ENCODE results near the gene PON2. TPM values are rescaled to one million over a fixed set of nuclear protein-coding genes. Genes with fewer than 3 reads are reported as not detected.

The PON2 gene
- total RNA-seq, 1 experiment from 2014 or later: 141 TPM

DNA sequence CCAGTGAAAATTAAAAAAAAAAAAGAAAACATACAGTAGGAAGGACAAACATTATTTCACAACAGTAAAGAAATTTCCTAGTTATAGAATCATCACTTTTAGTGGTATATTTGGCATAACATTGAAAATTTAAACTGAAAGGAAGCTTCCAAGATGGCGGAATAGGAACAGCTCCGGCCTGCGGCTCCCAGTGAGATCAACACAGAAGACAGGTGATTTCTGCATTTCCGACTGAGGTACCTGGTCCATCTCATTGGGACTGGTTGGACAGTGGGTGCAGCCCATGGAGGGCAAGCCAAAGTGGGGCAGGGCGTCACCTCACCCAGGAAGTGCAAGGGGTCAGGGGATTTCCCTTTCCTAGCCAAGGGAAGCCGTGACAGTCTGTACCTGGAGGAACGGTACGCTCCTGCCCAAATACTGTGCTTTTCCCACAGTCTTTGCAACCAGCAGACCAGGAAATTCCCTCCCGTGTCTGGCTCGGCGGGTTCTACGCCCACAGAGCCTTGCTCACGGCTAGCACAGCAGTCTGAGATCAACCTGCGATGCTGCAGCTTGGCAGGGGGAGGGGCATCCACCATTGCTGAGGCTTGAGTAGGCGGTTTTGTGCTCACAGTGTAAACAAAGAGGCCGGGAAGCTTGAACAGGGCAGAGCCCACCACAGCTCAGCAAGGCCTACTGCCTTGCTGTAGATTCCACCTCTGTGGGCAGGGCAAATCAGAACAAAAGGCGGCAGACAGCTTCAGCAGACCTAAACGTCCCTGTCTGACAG lies 58.0 kb downstream of the PON2 start:
- no peak for DNase-seq
- ChIA-PET POLR2A (no interaction called here), CTCF (no interaction called here)
- intact Hi-C loops (cut with micrococcal nuclease; ENCODE audit: unreplicated experiment): no loop called here
- H3K27me3 Mint-ChIP-seq (ENCODE audit: insufficient read depth, unreplicated experiment): no peaks in the 10 kb centered on the region
- Histone ChIP-seq H3K36me3 (ENCODE audit: control insufficient read depth, insufficient read depth, low read length) (no peaks in the 10 kb centered on the region; the same call in 1 of the 2 replicates), H3K4me3 (ENCODE audit: low read depth, low read length) (no peak overlapping the region), H3K27me3 (replicated peaks; ENCODE audit: control insufficient read depth, insufficient read depth, low read length) (no peaks in the 10 kb centered on the region), H3K9me3 (peaks cover 3% of the 10 kb centered on the region; the same call in 1 of the 2 replicates), H3K4me1 (no peaks in the 10 kb centered on the region)
- no peak overlapping the region for H3K4me3 Mint-ChIP-seq (ENCODE audit: unreplicated experiment)
- no TSS peak for BruUV-seq (replicated peaks)
- no peaks in the 10 kb centered on the region for H3K36me3 Mint-ChIP-seq (ENCODE audit: insufficient read depth, unreplicated experiment)
- TF ChIP-seq, protein P1, sequence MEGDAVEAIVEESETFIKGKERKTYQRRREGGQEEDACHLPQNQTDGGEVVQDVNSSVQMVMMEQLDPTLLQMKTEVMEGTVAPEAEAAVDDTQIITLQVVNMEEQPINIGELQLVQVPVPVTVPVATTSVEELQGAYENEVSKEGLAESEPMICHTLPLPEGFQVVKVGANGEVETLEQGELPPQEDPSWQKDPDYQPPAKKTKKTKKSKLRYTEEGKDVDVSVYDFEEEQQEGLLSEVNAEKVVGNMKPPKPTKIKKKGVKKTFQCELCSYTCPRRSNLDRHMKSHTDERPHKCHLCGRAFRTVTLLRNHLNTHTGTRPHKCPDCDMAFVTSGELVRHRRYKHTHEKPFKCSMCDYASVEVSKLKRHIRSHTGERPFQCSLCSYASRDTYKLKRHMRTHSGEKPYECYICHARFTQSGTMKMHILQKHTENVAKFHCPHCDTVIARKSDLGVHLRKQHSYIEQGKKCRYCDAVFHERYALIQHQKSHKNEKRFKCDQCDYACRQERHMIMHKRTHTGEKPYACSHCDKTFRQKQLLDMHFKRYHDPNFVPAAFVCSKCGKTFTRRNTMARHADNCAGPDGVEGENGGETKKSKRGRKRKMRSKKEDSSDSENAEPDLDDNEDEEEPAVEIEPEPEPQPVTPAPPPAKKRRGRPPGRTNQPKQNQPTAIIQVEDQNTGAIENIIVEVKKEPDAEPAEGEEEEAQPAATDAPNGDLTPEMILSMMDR (IDR thresholded peaks at IDR 0.05; ENCODE audit: insufficient read depth in 1 of 2, low read depth in 1 of 2, low read length in 1 of 2, severe bottlenecking in 1 of 2, unreplicated experiment in 1 of 2): no peak
- no peaks in the 10 kb centered on the region for H3K4me1 Mint-ChIP-seq (ENCODE audit: low read depth, unreplicated experiment)
- H3K27ac Mint-ChIP-seq (ENCODE audit: unreplicated experiment): no peak overlapping the region
- H3K9me3 Mint-ChIP-seq (ENCODE audit: unreplicated experiment): peaks cover 9% of the 10 kb centered on the region

DNA sequence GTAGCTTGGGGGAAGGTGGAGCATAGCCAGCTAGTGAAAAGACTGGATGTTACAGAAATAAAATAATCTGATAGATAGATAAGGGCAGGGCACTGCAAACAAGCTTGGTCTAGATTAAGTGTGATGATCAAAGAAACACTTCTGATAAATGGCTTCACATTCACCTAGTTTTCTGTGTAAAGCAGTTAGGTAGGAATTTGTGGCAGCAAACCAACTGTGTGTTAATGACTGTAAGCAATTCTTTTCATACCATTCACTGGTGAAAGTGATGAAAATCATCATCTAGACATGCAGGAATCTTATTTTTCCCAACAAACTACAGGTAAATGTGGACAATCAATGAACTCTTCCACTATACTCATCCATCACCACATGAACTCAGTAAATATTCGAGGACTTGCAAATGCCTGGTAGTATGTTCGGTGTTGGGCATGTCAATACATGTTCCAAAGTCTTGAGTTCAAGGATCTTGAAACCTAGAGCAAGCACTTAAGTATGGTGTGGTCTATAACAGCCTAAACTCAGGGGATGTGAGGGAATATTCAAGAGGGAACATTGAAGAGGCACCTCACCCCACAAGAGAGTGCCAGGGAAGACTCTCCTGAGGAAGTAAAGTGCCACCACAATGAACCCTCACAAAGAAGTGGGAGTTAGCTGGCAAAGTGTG lies 59.1 kb downstream of the PON2 start:
- Histone ChIP-seq H3K27me3 (replicated peaks; ENCODE audit: control insufficient read depth, insufficient read depth, low read length) (no peaks in the 10 kb centered on the region), H3K4me3 (ENCODE audit: low read depth, low read length) (no peak overlapping the region), H3K9me3 (peaks cover 3% of the 10 kb centered on the region; the same call in 1 of the 2 replicates), H3K4me1 (no peaks in the 10 kb centered on the region), H3K36me3 (ENCODE audit: control insufficient read depth, insufficient read depth, low read length) (no peaks in the 10 kb centered on the region; the same call in 1 of the 2 replicates)
- no peak overlapping the region for H3K27ac Mint-ChIP-seq (ENCODE audit: unreplicated experiment)
- DNase-seq: no peak
- H3K36me3 Mint-ChIP-seq (ENCODE audit: insufficient read depth, unreplicated experiment): no peaks in the 10 kb centered on the region
- no TSS peak for BruUV-seq (replicated peaks)
- intact Hi-C loops (cut with micrococcal nuclease; ENCODE audit: unreplicated experiment): no loop called here
- ChIA-PET POLR2A (no interaction called here), CTCF (no interaction called here)
- H3K9me3 Mint-ChIP-seq (ENCODE audit: unreplicated experiment): peaks cover 9% of the 10 kb centered on the region
- H3K4me1 Mint-ChIP-seq (ENCODE audit: low read depth, unreplicated experiment): no peaks in the 10 kb centered on the region
- H3K4me3 Mint-ChIP-seq (ENCODE audit: unreplicated experiment): no peak overlapping the region
- TF ChIP-seq, protein P1 (IDR thresholded peaks at IDR 0.05; ENCODE audit: insufficient read depth in 1 of 2, low read depth in 1 of 2, low read length in 1 of 2, severe bottlenecking in 1 of 2, unreplicated experiment in 1 of 2): no peak
- no peaks in the 10 kb centered on the region for H3K27me3 Mint-ChIP-seq (ENCODE audit: insufficient read depth, unreplicated experiment)

DNA sequence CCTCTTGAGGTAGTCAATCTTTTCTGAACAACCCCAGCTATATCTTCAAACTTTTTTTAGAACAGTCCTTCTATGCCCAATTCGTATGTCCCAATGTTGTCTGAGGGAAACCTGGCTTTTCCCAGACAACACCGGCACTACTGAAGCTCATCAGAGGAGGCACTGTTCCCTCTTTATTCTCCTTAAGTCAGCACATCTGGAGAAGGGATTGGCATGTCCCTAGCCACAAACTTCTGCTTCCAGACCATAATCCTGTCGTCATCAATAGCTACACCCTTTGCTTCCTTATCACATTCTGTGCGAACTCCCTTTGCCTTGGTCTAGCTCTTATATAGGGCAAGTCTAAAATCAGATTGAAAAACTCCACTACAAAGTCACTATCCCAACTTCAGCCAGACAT lies 61.5 kb downstream of the PON2 start:
- POLR2A ChIA-PET: no interaction called here
- H3K36me3 ChIP-seq (ENCODE audit: control insufficient read depth, insufficient read depth, low read length): no peaks in the 10 kb centered on the region; the same call in 1 of the 2 replicates
- no peaks in the 10 kb centered on the region for H3K9me3 ChIP-seq
- Mint-ChIP-seq H3K4me3 (ENCODE audit: unreplicated experiment) (no peak overlapping the region), H3K27me3 (ENCODE audit: insufficient read depth, unreplicated experiment) (no peaks in the 10 kb centered on the region), H3K9me3 (ENCODE audit: unreplicated experiment) (peaks cover 9% of the 10 kb centered on the region), H3K4me1 (ENCODE audit: low read depth, unreplicated experiment) (no peaks in the 10 kb centered on the region), H3K27ac (ENCODE audit: unreplicated experiment) (no peak overlapping the region), H3K36me3 (ENCODE audit: insufficient read depth, unreplicated experiment) (no peaks in the 10 kb centered on the region)
- DNase-seq: no peak
- TF ChIP-seq, protein P1 (IDR thresholded peaks at IDR 0.05; ENCODE audit: insufficient read depth in 1 of 2, low read depth in 1 of 2, low read length in 1 of 2, severe bottlenecking in 1 of 2, unreplicated experiment in 1 of 2): no peak
- H3K4me3 ChIP-seq (ENCODE audit: low read depth, low read length): no peak overlapping the region
- no peaks in the 10 kb centered on the region for H3K27me3 ChIP-seq (replicated peaks; ENCODE audit: control insufficient read depth, insufficient read depth, low read length)
- no TSS peak for BruUV-seq (replicated peaks)
- no peaks in the 10 kb centered on the region for H3K4me1 ChIP-seq
- CTCF ChIA-PET: no interaction called here
- intact Hi-C loops (cut with micrococcal nuclease; ENCODE audit: unreplicated experiment): no loop called here
